GM19452 (cell line): Measurements from ENCODE around the gene WFS1.

Source experiments
- ATAC-seq: cut with Tn5 transposase; IDR thresholded peaks from one replicate; pipeline ENCODE4 v1.9.1; 2021; ENCODE audit not compliant: unreplicated experiment

The WFS1 gene

DNA sequence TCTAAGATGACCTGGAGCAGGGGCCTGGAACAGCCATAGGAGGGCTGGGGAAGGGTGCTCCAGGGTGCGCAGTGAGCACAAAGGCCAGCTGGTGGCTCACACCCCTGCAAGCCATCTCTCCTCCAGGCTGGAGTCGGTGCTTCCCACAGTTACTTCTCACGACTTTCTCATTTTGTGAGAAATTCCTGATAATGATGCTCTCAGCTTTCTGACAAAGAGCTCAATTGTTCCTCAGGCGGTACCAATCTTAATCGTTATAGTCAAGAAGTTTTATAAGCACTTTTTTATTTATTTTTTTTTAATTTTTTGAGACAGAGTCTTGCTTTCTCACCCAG, 11.7 kb upstream of the WFS1 start:
- no peak for ATAC-seq

DNA sequence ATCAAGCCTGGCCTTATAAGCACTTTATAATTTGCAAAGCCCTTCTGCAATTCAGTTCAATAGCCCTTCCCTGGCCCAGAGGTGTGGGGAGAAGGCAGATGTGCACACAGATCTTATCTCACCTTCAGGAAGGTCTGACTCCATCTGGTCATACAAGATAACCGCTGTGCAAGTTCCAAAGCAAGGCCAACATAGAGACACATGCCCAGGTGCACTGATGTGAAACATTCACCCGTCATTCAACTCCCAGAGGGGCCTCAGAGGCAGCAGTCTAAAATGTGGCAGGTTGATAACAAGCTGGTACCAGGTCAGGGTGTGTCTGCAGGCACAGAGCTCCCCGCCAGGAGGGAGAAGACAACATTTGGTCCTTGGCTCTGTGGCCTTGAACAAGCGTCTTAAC, 10.9 kb upstream of the WFS1 start:
- ATAC-seq, result no peak

DNA sequence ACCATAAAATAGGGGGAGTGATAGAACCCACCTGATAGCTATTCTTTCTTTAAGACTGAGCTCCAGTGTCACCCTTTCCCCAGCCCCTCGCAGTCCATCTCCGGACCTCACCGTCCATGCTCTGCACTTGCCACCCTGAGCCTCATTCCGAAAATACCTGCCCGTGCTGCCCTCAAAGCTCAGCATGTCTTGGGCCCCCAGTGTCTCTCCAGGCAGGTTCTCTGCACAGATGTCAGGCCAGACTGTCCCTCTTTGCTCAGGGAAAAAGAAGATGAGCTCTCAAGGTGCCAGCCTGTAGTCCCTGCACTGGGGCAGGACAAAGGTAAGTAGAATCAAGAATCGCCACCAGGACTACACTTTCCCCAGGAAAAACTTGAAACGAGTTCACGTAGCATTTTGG, 9.8 kb upstream of the WFS1 start:
- no peak for ATAC-seq

DNA sequence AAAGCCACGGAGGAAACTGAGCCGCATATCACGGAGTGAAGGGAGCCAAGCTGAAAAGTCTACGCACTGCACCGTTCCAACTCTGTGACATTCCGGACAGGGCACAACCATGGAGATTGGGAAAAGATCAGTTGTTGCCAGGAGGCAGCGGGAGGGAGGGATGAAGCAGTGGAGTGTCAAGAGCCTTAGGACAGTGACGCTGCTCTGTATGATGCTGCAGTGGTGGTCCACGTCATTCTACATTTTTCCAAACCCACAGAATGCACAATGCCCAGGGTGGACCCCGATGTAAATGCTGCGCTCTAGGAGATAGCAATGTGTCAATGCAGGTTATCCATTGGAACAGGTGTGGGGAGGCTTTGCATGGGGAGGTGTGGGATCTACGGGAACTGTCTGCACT, 7.5 kb upstream of the WFS1 start:
- ATAC-seq, result no peak

DNA sequence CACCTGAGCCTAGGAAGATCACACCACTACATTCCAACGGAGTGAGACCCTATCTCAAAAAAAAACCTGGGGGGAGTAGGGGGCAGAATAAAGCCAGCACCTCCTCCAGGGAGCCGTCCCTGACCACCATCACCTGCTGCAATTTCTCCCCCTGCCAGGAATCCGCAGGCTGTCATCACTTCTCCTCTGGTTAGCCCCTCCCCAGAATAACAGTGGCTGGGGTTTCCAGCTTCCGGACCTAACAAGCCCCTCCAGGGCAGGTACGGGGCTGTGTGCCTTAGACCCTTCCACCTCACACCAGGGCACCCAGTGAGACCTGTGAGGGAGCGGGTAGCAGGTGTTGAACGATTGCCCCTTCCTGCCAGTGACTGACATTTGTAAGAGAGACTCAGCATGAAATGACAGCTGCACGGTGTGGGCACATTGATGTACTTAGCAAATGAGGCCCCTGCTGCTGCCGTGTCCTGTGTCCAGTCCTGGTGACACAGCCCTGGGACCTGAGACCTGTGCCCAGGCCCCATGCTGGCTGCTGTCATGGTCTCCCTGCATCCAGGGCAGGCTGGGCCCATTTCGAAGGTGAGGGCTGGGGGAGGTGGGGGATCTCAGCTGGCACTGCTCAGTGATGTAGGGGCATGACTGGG, 6.7 kb upstream of the WFS1 start:
- no peak for ATAC-seq

DNA sequence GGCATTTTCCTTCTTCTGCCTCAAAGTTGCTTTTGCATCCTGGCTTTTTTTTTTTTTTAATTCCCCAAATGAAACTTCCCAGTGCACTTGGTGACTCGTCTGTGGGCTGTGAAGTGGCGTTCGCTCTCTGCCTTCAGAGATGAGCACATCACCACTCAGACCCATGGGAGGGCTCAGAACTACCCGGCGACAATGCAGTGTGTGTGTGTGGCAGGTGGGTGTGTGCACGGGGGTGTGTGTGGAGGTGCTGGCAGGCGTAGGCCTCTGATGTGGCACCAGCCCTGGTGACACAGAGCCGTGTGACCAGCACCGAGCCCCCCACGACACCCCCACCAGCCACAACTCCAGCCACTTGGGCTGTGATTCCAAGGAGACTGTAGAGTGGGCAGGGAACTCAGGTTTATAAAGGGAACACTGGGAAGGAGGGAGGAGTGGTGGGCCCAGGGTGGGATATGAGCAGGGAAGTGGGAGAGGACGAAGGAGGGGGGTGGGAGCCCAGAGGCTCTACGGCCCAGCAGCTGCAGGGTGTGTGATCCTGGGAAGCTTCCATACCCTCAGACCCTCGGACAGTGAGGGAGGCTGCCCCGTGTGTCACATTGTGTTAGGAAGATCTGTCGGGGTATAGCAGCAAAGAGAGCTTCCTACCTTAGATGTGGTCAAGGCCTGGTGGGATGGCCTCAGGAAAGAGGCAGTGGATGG, 6.0 kb upstream of the WFS1 start:
- ATAC-seq, result no peak

DNA sequence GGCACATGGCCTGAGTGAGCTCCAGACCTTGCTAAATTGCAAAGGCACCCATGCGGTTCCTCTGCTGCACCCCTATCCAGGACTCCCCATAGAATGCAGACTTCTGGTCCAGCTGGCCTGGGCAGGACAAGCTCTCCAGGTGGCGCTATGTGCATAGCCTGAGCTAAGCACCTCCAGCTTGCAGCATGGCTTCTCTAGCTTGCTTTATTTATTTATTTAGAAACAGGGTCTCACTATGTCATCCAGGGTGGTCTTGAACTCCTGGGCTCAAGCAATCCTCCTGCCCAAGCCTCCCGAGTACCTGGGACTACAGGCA, 5.5 kb upstream of the WFS1 start:
- no peak for ATAC-seq

DNA sequence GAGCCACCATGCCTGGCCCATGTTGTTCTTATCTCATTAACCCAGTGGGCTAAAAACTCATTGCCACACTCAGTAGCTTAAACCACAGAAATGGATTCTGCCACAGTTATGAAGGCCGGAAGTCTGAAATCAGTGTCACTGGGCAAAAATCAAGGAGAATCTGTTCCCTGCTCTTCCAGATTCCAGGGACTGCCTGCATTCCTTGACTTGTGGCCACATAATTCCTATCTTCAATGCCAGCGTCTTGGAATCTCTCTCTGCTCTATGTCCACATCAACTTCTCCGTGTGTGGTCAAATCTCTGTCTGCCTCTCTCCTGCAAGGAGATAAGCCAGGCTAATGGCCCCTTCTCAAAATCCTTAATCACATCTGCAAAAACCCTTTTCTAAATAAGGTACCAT, 4.1 kb upstream of the WFS1 start:
- no peak for ATAC-seq

DNA sequence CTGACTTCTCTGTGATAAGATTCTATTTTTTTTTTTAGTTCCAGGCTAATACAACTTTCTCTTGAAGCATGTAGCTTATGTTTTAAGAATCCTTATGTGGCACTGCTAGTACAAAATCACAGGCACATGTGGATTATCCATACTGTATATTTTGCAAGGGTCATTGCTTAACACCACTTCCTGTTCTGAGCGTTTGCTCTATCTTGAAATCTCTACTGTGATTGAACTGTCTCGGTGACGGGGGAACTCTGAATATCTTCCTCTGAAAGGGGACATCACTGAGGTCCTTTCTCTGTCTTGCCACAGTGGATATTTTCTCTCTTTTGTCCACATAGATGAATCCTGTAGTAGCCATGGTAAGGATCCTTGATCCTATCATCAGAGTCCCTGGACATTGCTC, 2.1 kb upstream of the WFS1 start:
- no peak for ATAC-seq

DNA sequence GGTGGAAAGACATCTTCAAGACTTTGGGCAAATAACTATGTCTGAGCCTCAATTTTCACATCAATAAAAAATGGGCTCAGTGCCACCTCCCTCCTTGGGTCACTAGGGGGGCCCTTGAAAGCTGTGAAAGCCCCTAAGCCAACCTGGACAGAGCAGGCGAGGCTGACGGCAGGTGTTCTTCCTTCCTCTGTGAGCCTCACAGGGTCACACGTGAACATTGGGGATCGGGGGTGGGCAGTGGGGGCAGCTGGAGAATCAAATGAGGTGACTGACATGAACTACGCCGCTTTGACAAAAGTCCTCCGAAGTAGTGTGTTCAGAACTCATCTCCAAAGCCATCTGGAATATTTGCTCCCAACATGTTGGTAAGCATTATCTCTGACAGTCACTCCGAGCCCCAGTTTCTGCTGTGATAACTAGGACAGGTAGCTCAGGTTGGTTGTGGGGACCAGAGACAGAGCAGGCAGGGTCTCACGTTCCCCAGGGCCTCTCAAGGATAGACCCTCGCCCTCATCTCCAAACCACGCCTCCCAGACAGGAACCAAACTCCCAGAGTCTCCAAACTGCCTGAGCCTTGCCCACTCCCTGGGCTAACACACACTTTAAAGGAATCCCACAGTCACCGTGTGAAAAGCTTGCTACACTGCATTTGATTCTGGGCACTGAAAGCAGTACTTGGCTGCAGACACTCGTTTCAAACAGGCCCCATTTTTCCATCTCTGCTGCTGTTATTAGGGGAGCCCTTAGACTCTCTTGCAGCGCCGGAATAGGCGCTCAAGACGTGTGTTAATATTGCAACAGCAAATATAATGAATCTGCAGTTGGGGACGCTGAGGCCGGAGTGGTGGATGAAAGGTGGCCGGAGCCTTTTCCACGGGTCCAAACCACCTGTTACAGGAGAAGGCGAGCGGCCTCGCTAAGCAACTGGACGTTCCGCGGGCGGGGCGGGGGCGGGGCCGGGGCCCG, 717 bp upstream of the WFS1 start:
- ATAC-seq, result peak; percentile 0

DNA sequence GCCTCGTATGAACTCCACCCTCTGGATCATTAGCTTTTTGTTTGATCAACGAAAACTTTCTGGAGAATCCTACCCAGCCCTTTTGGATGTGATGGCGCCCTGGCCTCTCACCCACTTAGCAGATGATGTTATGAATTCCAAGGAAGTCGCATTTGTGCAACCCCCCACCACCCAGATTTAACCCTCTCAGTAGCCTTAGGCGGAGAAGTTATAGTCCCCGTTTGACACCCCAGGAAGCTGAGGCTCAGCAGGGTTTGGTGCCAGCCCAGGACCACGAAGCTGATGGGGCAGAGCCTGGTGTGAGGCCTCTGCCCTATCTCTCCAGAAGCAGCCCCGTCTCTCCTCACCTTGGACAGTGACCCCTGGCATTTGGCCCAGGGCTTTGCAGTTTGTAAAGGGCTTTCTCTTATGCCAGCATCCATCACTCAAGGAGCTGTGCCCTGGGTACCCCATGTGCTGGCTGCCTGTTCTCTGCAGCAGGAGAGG, 1.0 kb downstream of the WFS1 start:
- ATAC-seq, result no peak

DNA sequence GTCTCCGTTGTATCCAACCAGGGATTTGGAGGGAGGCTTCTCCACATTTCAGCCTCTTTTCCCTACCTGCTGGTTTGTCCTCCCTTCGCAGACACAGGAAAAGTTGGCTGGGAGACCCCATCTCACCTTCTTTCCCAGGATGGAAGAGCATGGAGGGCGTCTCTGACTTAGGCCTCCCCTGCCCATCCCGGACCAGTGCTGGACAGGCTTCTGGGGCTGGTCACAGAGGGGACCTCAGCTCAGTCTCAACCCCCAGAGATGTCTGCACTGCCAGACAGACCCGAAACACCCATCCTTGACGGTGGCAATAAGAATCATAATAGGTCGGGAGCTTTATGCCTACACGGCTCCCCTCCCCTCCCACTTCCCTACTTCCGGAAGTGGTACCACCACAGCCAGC, 1.6 kb downstream of the WFS1 start:
- ATAC-seq, result no peak

DNA sequence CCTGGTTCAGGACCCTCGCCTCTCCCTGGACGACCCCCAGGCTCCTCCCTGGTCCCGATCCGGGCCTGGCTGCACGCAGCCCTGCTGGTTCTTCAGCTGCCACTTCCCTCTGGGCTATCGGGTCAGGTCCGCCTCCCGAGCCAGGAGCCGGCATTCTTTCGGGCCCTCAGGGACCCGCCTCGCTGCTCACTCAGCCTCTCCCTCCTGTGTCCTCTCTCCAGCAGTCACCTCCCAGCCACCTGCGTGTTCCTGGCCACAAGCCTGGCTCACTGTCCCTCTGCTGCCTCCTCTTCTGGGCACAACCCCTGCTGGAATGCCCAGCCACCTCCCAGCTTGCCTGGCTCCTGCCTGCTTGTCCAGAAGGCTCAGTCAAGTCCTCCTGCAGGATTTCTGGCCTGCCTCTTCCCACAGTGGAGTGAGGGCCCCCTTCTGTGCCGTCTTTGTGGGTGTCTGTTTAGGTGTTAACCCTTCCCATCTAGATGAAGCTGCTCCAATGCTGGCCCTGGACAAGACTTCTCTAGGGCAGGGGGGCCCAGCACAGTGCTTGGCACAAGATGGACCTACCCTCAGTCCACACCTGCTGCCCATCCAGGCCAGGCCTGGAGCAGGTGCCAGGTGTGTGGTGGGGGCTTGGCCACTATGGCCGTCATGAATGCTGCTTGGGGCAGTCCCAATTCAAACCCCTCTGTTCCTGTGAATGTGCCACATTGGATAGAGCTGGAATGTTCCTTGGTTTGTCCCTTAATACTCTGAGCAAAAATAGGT, 2.2 kb downstream of the WFS1 start:
- no peak for ATAC-seq

DNA sequence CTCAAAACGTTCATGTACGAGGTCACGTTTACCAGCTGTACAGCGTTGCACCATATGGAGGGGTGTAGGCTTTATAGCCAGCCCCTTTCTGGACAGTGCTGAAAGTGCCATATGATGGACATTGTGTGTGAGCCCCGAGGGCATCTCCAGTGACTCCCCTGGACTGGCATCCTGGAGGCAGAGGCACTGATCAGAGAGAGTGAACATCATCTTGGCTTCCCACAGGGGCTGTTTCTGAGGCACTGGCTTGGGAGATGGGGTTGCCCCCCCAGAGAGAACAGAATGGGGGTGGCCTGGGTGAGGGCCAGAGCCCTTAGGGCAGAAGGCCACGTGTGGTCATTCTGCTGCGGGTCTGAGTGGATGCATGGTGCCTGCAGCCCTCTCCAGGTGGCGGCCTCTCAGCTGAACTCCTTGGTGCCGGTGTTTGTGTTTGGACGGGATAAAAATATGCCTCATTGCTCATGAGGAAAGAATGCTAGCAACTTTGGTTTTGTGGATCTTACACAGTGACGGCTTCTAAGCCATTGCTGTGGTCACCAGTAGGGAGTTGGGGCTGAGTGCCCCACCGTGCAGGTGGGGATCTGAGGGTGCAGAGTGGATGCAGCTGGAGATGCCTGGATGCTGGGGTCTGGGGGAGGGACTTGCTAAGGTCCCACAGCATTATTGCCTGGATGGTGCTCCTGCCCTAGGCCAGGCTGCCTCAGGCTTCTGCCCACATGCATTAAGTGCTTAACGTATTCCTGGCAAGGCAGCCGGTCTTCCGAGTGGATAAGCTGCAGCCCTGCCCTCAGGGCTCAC, 3.4 kb downstream of the WFS1 start:
- no peak for ATAC-seq

DNA sequence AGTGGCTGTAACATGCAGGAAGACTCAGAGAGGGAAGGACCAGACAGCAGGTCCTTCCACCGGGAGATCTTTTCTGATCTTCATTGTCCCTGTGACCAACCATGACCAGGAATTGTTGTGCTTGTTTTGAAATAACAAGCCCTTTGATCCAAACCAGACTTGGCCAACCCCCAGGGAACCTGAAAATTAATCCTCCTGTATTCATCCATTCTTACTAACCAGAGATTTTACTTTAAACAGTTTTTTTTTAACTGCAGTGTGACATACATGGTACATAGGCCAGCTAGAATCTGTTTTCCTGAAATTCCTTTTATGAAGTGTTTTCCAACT, 4.0 kb downstream of the WFS1 start:
- ATAC-seq, result no peak

DNA sequence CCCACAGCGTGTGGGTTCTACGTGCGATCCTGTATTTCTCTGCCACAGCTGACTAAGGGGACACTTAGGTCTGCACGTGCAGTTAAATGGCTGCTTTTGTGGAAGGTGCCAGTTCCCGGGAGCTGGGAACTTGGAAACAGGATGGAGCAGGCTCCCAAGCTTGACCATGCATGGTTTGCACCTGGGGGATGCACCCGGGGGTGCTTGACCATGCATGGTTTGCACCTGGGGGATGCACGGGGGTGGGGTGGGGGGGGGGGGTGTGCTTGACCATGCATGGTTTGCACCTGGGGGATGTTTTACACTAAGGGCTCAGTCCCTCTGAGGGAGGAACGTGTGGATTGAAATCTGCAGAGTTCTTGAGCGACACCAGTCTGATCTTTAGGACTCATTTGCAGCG, 5.7 kb downstream of the WFS1 start:
- no peak for ATAC-seq

DNA sequence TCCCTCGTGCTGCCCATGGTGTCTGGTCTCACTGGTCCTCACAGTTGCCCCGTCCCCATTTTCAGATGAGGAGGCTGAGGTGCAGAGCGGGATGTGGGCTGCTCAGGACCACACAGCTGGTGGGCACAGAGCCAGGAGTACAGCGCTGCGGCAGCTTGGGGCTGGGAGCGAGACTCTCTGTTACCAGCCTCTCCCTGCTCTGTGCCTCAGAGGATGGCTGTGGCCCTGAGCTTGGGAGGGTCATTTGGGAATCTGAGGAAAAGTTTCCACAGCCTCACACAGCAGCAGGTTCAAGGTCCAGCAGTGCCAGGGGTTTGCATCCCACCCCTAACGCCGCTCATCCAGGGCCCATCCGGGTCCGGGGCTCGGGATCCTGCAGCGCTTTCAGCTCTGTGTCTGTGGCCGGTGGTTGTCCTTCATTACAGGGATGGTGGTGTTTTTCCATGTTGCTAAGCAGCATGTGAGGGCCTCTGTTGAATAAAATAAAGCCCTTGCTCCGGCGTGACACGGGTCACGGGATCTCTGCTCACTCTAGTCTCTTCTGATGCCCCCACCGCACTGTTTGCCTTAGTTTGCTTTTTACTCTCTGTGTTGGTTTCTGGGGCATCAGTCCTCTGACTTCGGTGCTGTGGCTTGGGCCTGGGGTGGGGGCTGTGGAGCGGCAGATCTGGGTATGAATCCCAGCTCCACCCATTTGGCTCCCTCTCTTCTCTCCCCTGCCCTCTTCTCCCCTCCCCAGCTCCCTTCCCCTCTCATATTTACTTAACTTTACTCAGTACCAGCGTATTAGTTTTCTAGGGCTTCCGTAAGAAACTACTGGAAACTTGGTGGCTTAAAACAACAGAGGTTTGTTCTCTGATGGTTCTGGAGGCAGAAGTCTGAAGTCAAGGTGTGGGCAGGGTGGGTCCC, 6.5 kb downstream of the WFS1 start:
- no peak for ATAC-seq

DNA sequence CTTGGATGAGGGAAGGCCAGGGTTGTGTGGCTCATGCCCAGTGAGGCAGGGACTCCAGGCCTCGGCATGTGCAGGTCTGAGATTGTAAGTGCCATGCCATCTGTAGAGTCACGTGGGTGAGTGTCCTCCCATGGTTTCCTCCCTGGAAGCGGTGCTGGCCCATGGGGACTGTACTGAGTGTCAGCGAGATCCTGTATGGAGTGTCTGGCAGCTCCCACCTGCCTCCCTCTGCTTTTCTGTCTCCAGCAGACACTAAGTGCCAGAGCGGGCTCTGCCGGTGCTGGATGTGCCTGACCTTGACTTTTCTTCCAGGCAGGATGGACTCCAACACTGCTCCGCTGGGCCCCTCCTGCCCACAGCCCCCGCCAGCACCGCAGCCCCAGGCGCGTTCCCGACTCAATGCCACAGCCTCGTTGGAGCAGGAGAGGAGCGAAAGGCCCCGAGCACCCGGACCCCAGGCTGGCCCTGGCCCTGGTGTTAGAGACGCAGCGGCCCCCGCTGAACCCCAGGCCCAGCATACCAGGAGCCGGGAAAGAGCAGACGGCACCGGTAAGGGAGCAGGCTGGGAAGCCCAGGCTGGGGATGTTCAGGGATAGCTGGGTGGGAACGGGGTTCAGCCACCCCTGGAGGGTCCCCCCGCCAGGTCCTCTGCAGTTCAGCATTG, 7.6 kb downstream of the WFS1 start:
- ATAC-seq, result no peak
